Heart right ventricle (tissue), 16 donors: Measurements from ENCODE around the gene BUB3. TPM values are rescaled to one million over a fixed set of nuclear protein-coding genes. Genes with fewer than 3 reads are reported as not detected.

Source experiments
- ATAC-seq, 8 donors: fragments of 200-7000 bp; cut with Tn5 transposase; one replicate each; pipeline ENCODE4 v1.9.1; 2020; ENCODE audit warnings: mild to moderate bottlenecking in 8 of 8, moderate library complexity in 8 of 8, moderate number of reproducible peaks in 1 of 8
- DNase-seq, 2 donors: peaks; one replicate each; pipeline ENCODE4 v3.0.0-alpha.2; 2020
- H3K27ac ChIP-seq, 10 donors: fragments of 200-600 bp; sonication (generic) in 2 of 10; one replicate each; pipeline versions ENCODE4 v1.5.0 to v1.8.0; 2020 to 2022; ENCODE audit warnings: mild to moderate bottlenecking in 3 of 10
- H3K27me3 ChIP-seq, 7 donors: fragments of 200-600 bp; one replicate each; pipeline ENCODE4 v1.8.0; 2021 to 2022; ENCODE audit warnings: mild to moderate bottlenecking in 2 of 7
- H3K36me3 ChIP-seq, 9 donors: fragments of 200-600 bp; sonication (generic) in 1 of 9; one replicate each; pipeline versions ENCODE4 v1.5.0 to v1.8.0; 2020 to 2022; ENCODE audit warnings: mild to moderate bottlenecking in 2 of 9
- H3K4me1 ChIP-seq, 9 donors: fragments of 200-600 bp; sonication (generic) in 1 of 9; one replicate each; pipeline versions ENCODE4 v1.5.0 to v1.8.0; 2020 to 2022; ENCODE audit warnings: mild to moderate bottlenecking in 4 of 9
- H3K4me3 ChIP-seq, 10 donors: fragments of 200-600 bp; sonication (generic) in 2 of 10; one replicate each; pipeline versions ENCODE4 v1.5.0 to v1.8.0; 2020 to 2022; ENCODE audit warnings: mild to moderate bottlenecking in 7 of 10, moderate library complexity in 2 of 10
- H3K9me3 ChIP-seq, 11 donors: fragments of 200-600 bp in 10 of 11; sonication (generic) in 2 of 11; one replicate each; pipeline versions ENCODE4 v1.5.0 to v1.8.0; 2013 to 2022; ENCODE audit warnings: mild to moderate bottlenecking in 2 of 11, control low read depth in 1 of 11, moderate library complexity in 1 of 11
- CTCF ChIP-seq, 9 donors: fragments of 200-600 bp; sonication (generic) in 2 of 9; IDR thresholded peaks; one replicate each; pipeline versions ENCODE4 v1.5.0 to v1.8.0; 2021 to 2022; ENCODE audit warnings: antibody characterized with exemption in 9 of 9, mild to moderate bottlenecking in 5 of 9, moderate library complexity in 1 of 9
- WGBS, 2 donors: extraction: QIAGEN DNeasy Blood & Tissue Kit; methylation state at CpG; one replicate each; pipeline ENCODE4 v1.1.7; 2013; ENCODE audit warnings: inconsistent platforms in 1 of 2; 5-methylcytosine and 5-hydroxymethylcytosine counted together
- intact Hi-C, 10 donors: fragments of 100-400 bp; cut with DNase I; formaldehyde crosslinking; loops; one replicate each; pipeline versions ENCODE4 v1.11.1 to v1.14.2; 2022
- polyA plus RNA-seq, 2 donors: library from polyadenylated mRNA; stranded (reverse); fragments of 200-250 nt; gene quantifications; one replicate each; pipeline ENCODE4 v1.2.3, GENCODE V29; 2013
- total RNA-seq, 10 donors: library from RNA; stranded (reverse); fragmentation: NEBNext Ultra II Directional in 3 of 10; extraction: Animal tissue kit (Norgen Biotek cat#: 25700) in 3 of 10; gene quantifications; one replicate each; pipeline versions ENCODE4 v1.2.1 to v1.2.4, GENCODE V29; 2021 to 2023
- donor health status: Arrhythmogenic right ventricular cardiomyopathy.
- donor health status: ischemic (EF 13 %, LVEDD 7.1; RV severe dilation, severe dysfunction).
- donor health status: healthy with polysubstance abuse.
- donor health status: DM: no; HTN: yes; CAD: no.
- donor health status: DM: no; HTN: no; CAD: no.
- donor health status: ischemic (EF 25% LVEDD 6.9; RV normal size, moderate dysfunction).
- donor health status: ischemic (EF 25% LVEDD 5.7; RV mildly dilated, moderate dysfunction).
- donor health status: healthy.
- donor health status: DM: yes; HTN: yes; CAD: no.
- donor health status: Ischemic cardiomyopathy.
- donor health status: ischemic (EF 35%, LVEDD 5.7; RV mildly dilated, moderate dysfunction).
- donor health status: nonischemic (EF 11% LVEDD 7.7; RV severe dilation, severe dysfunction).
- donor health status: DM: yes; HTN: yes; CAD: no.
- donor health status: PGD.
- donor health status: ischemic (EF 29% LVEDD 5.4; RV normal size, mild dysfunction).
- donor health status: nonischemic (EF 23%, LVEDD 6.1; RV moderate dilation, normal function).

The BUB3 gene
- total and polyA plus RNA-seq, 12 donors = 11.4 to 42.0 (median 30.4) TPM

- H3K4me3 ChIP-seq = no peak overlapping the region
- no peaks in the 10 kb centered on the region for H3K4me1 ChIP-seq
- DNase-seq (no peak), ATAC-seq (no peak)
- no peak for TF ChIP-seq CTCF (IDR thresholded peaks at IDR 0.05)
- 95% methylated on average over 3 of the region's 3 CpGs for WGBS, 2 donors
- H3K36me3 ChIP-seq = no peaks in the 10 kb centered on the region
- peaks cover 0 to 19% (median 8%) of the 10 kb centered on the region in 11 donors for H3K9me3 ChIP-seq
- H3K27me3 ChIP-seq = no peaks in the 10 kb centered on the region
- intact Hi-C loops = no loop called here
- no peak overlapping the region for H3K27ac ChIP-seq
These were observed 50.8 kb downstream of the BUB3 start for GRCh38 chr10:123205041-123205440.

DNA sequence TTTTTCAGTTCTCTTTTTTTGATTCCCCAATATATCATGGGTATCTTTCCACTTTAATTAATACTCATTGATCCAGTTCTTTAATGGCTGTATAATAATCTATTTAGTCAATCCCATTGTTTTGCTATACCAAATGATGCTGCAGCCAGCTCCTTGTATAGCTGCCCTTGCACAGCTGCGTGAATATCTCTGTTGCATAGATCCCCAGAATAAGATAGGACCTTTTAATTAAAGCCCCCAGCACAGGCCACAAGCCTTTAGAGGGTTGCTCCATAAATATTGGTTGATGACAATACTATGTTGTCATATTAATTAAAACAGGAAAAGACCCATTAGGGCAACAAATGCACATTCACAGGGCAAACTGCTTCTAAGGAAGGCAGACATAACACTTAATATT, 57.9 kb downstream of the BUB3 start:
- peaks cover 0 to 43% (median 16%) of the 10 kb centered on the region in 11 donors for H3K9me3 ChIP-seq
- H3K4me1 ChIP-seq = no peaks in the 10 kb centered on the region
- H3K27ac ChIP-seq = no peak overlapping the region
- TF ChIP-seq CTCF (IDR thresholded peaks at IDR 0.05) = no peak
- no peaks in the 10 kb centered on the region for H3K27me3 ChIP-seq
- no peaks in the 10 kb centered on the region for H3K36me3 ChIP-seq
- H3K4me3 ChIP-seq = no peak overlapping the region
- intact Hi-C loops = no loop called here
- WGBS, 2 donors = 94 to 96% methylated on average over 1 of the region's 1 CpG
- no peak for ATAC-seq
- DNase-seq = no peak

- DNase-seq (no peak), ATAC-seq (no peak)
- intact Hi-C loops = no loop called here
- no peaks in the 10 kb centered on the region for H3K27me3 ChIP-seq
- no peak overlapping the region for H3K27ac ChIP-seq
- no peaks in the 10 kb centered on the region for H3K36me3 ChIP-seq
- H3K4me3 ChIP-seq = no peak overlapping the region
- H3K9me3 ChIP-seq = peaks cover 0 to 39% (median 16%) of the 10 kb centered on the region in 11 donors
- WGBS, 2 donors = 73 to 82% methylated on average over 6 of the region's 6 CpGs
- no peak for TF ChIP-seq CTCF (IDR thresholded peaks at IDR 0.05)
- H3K4me1 ChIP-seq = no peaks in the 10 kb centered on the region
These were observed 58.4 kb downstream of the BUB3 start for GRCh38 chr10:123212640-123213039.

DNA sequence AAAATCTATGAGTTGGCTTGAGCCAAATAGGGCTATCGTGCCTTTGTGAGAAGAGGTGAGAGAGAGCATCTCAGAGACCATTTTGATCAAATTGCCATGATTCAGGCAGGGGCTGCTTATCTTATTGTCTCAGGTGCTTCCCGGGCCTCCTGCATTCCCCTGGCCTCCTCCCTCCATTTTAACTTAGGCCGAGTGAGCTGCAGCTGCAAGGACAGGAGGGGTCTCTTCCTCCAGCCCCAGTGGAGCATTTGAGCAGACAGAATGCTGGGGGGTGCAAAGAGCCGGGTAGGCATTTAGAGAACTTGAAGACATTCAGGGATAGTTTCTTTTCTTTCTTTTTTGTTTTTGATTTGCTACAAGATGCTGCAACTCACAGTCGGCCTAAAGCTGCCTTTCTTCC, 59.0 kb downstream of the BUB3 start:
- ATAC-seq = no peak
- intact Hi-C loops = no loop called here
- 73 to 74% methylated on average over 5 of the region's 5 CpGs for WGBS, 2 donors

More for the DNA sequence above, 59.0 kb downstream of the BUB3 start:
- Histone ChIP-seq H3K27me3 (no peaks in the 10 kb centered on the region), H3K36me3 (no peaks in the 10 kb centered on the region), H3K4me1 (no peaks in the 10 kb centered on the region), H3K4me3 (no peak overlapping the region), H3K9me3 (peaks cover 0 to 34% (median 12%) of the 10 kb centered on the region in 11 donors), H3K27ac (no peak overlapping the region)
- no peak for DNase-seq
- no peak for TF ChIP-seq CTCF (IDR thresholded peaks at IDR 0.05)

Other genes starting within 250 kb of the BUB3 start
- gene FAM24A, start 243.8 kb upstream of the BUB3 start, total RNA-seq = not detected
- gene FAM24A, start 243.8 kb upstream of the BUB3 start, polyA plus RNA-seq = not detected
- 1 to 10 TPM; 4.9 to 8.4 (median 6.3) TPM for gene C10orf88, start 200.2 kb upstream of the BUB3 start, total RNA-seq
- gene C10orf88, start 200.2 kb upstream of the BUB3 start, polyA plus RNA-seq = 1 to 10 TPM; 3.0 to 8.0 TPM
- 1 to 10 TPM; 1.4 to 3.7 (median 2.2) TPM for gene PSTK, start 174.0 kb upstream of the BUB3 start, total RNA-seq
- gene PSTK, start 174.0 kb upstream of the BUB3 start, polyA plus RNA-seq = 1 to 10 TPM; 1.7 to 3.8 TPM
- gene IKZF5, start 145.6 kb upstream of the BUB3 start, total RNA-seq = 10 to 100 TPM in 8 of 10 donors, 1 to 10 TPM in 2; 7.8 to 14.4 (median 10.9) TPM
- 10 to 100 TPM in 1 of 2 donors, 1 to 10 TPM in 1; 3.8 to 12.1 TPM for gene IKZF5, start 145.6 kb upstream of the BUB3 start, polyA plus RNA-seq
- 100 to 1,000 TPM in 4 of 10 donors, 10 to 100 TPM in 6; 54.6 to 114 (median 96.4) TPM for gene ACADSB, start 145.4 kb upstream of the BUB3 start, total RNA-seq
- gene ACADSB, start 145.4 kb upstream of the BUB3 start, polyA plus RNA-seq = 1 to 10 TPM; 6.8 to 8.7 TPM
- gene HMX3, start 18.4 kb upstream of the BUB3 start, total RNA-seq = not detected
- gene HMX3, start 18.4 kb upstream of the BUB3 start, polyA plus RNA-seq = not detected
- not detected for gene HMX2, start 6.3 kb upstream of the BUB3 start, total RNA-seq
- gene HMX2, start 6.3 kb upstream of the BUB3 start, polyA plus RNA-seq = not detected